ENCODE measurements around the gene BPIFB6.
A peak's percentile ranks its signal among the peaks of the same experiment; 100 is the strongest.

Gene BPIFB6

DNA sequence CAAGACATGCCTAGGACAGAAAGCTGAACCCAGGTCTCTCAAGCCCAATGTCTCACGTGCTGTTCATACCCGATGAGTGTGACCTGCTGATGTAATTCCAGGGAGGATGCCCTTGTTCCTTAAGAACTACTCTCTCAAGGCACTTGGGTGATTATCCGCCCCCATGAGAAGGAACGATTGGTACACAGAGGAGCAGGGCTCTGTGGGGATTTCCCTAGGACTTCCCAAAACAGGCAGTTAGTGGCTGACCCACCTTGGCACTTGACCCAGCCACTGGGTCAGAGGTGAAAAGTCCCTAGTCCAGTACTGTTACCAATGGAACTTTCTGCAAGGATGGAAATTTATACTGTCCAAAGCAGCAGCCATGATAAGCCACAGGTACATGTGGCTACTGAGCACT lies 9.2 kb upstream of the BPIFB6 start:
- Histone ChIP-seq H3K9me2 (replicated peaks; ENCODE audit: low read depth, low read length) (no peaks in the 10 kb centered on the region), H3K4me3 (ENCODE audit: low read length, poor library complexity, severe bottlenecking) (no peak overlapping the region), H2AFZ (ENCODE audit: low read length) (no peak overlapping the region), H3K9ac (ENCODE audit: low read depth, low read length, poor library complexity, severe bottlenecking) (no peak overlapping the region), H3K27me3 (ENCODE audit: insufficient read depth, low read length, poor library complexity, severe bottlenecking) (no peaks in the 10 kb centered on the region), H3K4me1 (ENCODE audit: insufficient read depth, low read length, poor library complexity, severe bottlenecking) (peaks cover 15% of the 10 kb centered on the region), H3K4me2 (ENCODE audit: low read depth, low read length, poor library complexity, severe bottlenecking) (no peak overlapping the region), H3K79me2 (ENCODE audit: insufficient read depth, low read length) (no peaks in the 10 kb centered on the region), H3K9me3 (ENCODE audit: insufficient read depth, low read depth, low read length) (no peaks in the 10 kb centered on the region), H3K36me3 (ENCODE audit: insufficient read depth, low read length) (no peaks in the 10 kb centered on the region), H4K20me1 (ENCODE audit: insufficient read depth, low read length, poor library complexity, severe bottlenecking) (no peaks in the 10 kb centered on the region), H3F3A (ENCODE audit: low read depth) (no peaks in the 10 kb centered on the region)
- TF ChIP-seq EZH2phosphoT487 (IDR thresholded peaks at IDR 0.05; ENCODE audit: borderline replicate concordance): no peak
- TF ChIP-seq, protein P1, sequence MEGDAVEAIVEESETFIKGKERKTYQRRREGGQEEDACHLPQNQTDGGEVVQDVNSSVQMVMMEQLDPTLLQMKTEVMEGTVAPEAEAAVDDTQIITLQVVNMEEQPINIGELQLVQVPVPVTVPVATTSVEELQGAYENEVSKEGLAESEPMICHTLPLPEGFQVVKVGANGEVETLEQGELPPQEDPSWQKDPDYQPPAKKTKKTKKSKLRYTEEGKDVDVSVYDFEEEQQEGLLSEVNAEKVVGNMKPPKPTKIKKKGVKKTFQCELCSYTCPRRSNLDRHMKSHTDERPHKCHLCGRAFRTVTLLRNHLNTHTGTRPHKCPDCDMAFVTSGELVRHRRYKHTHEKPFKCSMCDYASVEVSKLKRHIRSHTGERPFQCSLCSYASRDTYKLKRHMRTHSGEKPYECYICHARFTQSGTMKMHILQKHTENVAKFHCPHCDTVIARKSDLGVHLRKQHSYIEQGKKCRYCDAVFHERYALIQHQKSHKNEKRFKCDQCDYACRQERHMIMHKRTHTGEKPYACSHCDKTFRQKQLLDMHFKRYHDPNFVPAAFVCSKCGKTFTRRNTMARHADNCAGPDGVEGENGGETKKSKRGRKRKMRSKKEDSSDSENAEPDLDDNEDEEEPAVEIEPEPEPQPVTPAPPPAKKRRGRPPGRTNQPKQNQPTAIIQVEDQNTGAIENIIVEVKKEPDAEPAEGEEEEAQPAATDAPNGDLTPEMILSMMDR (conservative IDR thresholded peaks at IDR 0.05; ENCODE audit: low read length): no peak

DNA sequence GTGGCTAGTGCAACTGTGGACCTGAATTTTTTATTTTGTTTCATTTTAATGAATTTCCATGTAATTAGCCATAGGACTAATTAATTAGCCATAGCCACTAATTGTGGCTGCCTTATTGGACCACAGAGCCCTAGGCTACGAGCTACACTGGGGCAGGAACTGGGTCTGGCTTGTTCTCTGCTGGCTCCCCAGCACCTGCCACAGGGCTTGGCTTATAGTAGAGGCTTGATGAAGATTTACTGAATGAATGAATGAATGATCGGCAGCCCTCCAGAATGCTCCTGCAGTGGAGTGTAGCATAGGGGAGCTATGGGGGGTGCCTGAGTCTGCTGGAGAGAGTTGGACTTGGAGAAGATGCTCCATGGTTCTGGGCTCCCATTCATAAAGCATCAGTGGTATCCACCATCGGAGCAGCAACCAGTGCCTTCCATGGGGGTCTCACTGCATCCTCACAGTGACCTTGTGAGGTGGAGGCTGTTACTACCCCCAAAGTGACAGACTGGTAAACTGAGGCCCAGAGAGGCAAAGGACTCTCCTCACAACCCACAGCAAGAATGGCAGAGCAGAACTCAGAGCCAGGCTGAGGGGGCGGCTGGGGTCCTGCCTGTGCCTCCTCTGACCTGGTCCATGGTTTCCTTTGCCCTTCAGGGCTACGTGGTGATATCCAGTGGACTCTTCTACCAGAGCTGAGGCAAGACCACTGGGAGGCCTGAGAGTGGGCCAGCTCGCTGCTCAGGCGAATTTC lies 8.6 kb upstream of the BPIFB6 start:
- H4K20me1 ChIP-seq (ENCODE audit: insufficient read depth, low read length, poor library complexity, severe bottlenecking): no peaks in the 10 kb centered on the region
- no peaks in the 10 kb centered on the region for H3K36me3 ChIP-seq (ENCODE audit: insufficient read depth, low read length)
- H3F3A ChIP-seq (ENCODE audit: low read depth): no peaks in the 10 kb centered on the region
- H3K9ac ChIP-seq (ENCODE audit: low read depth, low read length, poor library complexity, severe bottlenecking): no peak overlapping the region
- no peak overlapping the region for H3K4me2 ChIP-seq (ENCODE audit: low read depth, low read length, poor library complexity, severe bottlenecking)
- no peak for TF ChIP-seq EZH2phosphoT487 (IDR thresholded peaks at IDR 0.05; ENCODE audit: borderline replicate concordance)
- TF ChIP-seq, protein P1 (conservative IDR thresholded peaks at IDR 0.05; ENCODE audit: low read length): no peak
- no peaks in the 10 kb centered on the region for H3K27me3 ChIP-seq (ENCODE audit: insufficient read depth, low read length, poor library complexity, severe bottlenecking)
- H2AFZ ChIP-seq (ENCODE audit: low read length): no peak overlapping the region
- H3K9me3 ChIP-seq (ENCODE audit: insufficient read depth, low read depth, low read length): no peaks in the 10 kb centered on the region
- H3K79me2 ChIP-seq (ENCODE audit: insufficient read depth, low read length): no peaks in the 10 kb centered on the region
- no peak overlapping the region for H3K4me3 ChIP-seq (ENCODE audit: low read length, poor library complexity, severe bottlenecking)
- no peaks in the 10 kb centered on the region for H3K9me2 ChIP-seq (replicated peaks; ENCODE audit: low read depth, low read length)
- H3K4me1 ChIP-seq (ENCODE audit: insufficient read depth, low read length, poor library complexity, severe bottlenecking): peaks cover 15% of the 10 kb centered on the region

DNA sequence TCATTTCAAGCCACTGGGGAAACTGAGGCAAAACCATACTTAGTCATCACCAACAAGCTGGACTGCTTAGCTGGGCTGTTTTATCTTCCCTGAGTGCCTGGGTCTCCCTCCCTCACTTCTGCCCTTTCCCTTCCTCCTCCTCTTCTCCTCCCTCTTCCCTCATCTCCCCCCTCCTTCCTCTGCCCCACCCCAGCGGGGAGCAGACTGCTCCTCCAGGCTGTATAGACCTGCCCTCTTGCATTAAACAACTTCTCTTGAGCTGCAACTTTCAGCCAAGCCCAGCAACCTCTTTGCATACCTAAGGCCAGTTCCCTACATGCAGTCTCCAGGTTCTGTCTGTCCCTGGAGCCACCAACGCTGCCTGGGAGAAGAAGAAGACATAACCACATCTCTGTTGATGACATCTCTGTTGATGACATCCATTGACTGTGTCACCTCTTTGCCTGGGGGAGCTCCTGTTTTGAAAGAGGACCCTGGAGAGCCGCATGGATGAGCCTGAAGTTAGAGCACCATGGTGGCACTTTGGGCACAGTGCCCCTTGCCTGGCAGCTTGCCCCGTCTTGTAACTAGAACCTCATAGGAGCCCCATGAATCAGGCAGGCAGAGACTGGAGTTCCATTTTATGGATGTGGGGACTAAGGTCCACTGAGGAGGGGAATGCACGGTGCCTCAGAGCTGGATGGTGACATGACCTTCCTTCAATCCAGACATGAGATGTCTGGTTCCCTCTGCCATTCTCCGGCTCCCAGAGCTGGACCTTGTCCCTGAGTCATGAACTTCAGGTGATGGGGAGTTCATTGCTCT lies 7.8 kb upstream of the BPIFB6 start:
- H3K79me2 ChIP-seq (ENCODE audit: insufficient read depth, low read length): no peaks in the 10 kb centered on the region

More for the DNA sequence above, 7.8 kb upstream of the BPIFB6 start:
- Histone ChIP-seq H3K9me3 (ENCODE audit: insufficient read depth, low read depth, low read length) (no peaks in the 10 kb centered on the region), H2AFZ (ENCODE audit: low read length) (no peak overlapping the region), H3K9me2 (replicated peaks; ENCODE audit: low read depth, low read length) (no peaks in the 10 kb centered on the region), H3K4me1 (ENCODE audit: insufficient read depth, low read length, poor library complexity, severe bottlenecking) (peaks cover 15% of the 10 kb centered on the region), H3K36me3 (ENCODE audit: insufficient read depth, low read length) (no peaks in the 10 kb centered on the region), H4K20me1 (ENCODE audit: insufficient read depth, low read length, poor library complexity, severe bottlenecking) (no peaks in the 10 kb centered on the region), H3F3A (ENCODE audit: low read depth) (no peaks in the 10 kb centered on the region), H3K9ac (ENCODE audit: low read depth, low read length, poor library complexity, severe bottlenecking) (no peak overlapping the region), H3K4me2 (ENCODE audit: low read depth, low read length, poor library complexity, severe bottlenecking) (peak overlapping the region; percentile 9), H3K4me3 (ENCODE audit: low read length, poor library complexity, severe bottlenecking) (no peak overlapping the region), H3K27me3 (ENCODE audit: insufficient read depth, low read length, poor library complexity, severe bottlenecking) (no peaks in the 10 kb centered on the region)
- TF ChIP-seq, protein P1 (conservative IDR thresholded peaks at IDR 0.05; ENCODE audit: low read length): no peak
- TF ChIP-seq EZH2phosphoT487 (IDR thresholded peaks at IDR 0.05; ENCODE audit: borderline replicate concordance): no peak

Measured in Loucy (cell line).